Breast epithelium (tissue), 3 donors: ENCODE data around the gene ABCA6.

Experiments used
- POLR2A ChIP-seq: fragments of 450-650 bp; IDR thresholded peaks from one replicate; pipeline ENCODE4 v1.6.1; 2016; ENCODE audit warnings: antibody characterized with exemption, mild to moderate bottlenecking, moderate library complexity
- TF ChIP-seq, protein P1 (sequence below), 3 donors: fragments of 450-650 bp; IDR thresholded peaks; one replicate each; pipeline ENCODE4 v1.5.1; 2016 to 2017; ENCODE audit warnings: antibody characterized with exemption in 3 of 3, mild to moderate bottlenecking in 3 of 3, moderate library complexity in 3 of 3

DNA sequence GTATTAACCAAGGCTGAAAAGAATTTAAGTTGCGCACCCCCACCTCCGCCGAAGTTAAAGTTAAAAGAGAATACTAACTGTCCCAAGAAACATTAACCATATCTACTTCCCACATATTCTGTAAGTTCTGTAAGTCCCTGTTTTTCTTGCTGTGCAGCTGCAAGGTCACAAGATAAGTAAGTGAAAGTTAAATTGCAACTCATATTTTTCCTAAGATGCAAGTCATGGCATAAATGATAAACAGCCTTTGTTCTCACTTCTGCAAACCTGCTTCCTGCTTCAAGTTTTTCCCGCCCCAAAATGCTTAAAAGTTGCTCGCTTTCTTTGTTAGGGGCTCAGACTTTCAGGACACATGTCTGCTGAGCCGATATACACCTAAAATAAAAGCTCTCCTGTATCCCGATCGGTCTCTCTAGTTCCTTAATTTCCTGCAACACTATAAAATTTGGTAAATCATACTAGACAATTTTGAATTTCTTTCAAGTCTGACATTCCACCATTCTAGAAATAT, 48.4 kb downstream of the ABCA6 start:
- TF ChIP-seq, protein P1, sequence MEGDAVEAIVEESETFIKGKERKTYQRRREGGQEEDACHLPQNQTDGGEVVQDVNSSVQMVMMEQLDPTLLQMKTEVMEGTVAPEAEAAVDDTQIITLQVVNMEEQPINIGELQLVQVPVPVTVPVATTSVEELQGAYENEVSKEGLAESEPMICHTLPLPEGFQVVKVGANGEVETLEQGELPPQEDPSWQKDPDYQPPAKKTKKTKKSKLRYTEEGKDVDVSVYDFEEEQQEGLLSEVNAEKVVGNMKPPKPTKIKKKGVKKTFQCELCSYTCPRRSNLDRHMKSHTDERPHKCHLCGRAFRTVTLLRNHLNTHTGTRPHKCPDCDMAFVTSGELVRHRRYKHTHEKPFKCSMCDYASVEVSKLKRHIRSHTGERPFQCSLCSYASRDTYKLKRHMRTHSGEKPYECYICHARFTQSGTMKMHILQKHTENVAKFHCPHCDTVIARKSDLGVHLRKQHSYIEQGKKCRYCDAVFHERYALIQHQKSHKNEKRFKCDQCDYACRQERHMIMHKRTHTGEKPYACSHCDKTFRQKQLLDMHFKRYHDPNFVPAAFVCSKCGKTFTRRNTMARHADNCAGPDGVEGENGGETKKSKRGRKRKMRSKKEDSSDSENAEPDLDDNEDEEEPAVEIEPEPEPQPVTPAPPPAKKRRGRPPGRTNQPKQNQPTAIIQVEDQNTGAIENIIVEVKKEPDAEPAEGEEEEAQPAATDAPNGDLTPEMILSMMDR (IDR thresholded peaks at IDR 0.05): no peak
- TF ChIP-seq POLR2A: no peak
